ENCODE results near the gene GET4.
A peak's percentile ranks its signal among the peaks of the same experiment; 100 is the strongest.
"Not testable (repeated sequence)": the region's sequence is repeated elsewhere in the genome, so short reads cannot be mapped to it uniquely, and the experiment has no call there.

Gene GET4

DNA sequence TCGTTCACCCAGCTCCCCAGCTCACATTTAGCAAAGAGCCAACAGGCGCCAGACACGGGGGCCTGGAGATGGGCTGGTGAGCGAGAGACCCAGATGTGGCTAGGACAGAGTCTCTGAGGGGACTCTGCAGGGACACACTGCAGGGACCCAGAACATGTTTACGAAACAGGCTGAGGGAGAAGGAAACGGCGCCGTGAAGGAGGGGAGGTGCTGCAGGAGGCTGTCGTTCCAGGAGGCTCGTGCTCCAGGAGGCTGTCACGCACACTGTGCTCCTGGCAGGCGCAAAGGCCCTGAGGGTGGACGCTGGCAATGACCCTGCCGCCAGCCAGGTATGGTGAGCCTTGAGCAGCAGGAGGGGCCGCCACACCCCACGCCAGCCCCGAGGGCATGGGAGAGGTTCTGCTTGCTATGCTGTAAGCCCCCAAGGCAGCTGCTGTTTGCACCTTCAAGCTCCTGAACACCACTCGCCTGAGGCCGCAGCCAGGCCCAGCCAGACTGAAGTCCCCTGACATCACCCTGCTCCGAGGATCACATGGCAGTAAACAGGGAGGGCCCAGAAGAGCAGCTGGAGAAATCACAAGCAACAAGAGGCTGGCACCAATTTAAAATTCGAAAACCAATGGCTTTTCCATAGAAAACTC, 50.8 kb downstream of the GET4 start:
- no peak for DNase-seq (ENCODE audit: low read depth, low spot score)

DNA sequence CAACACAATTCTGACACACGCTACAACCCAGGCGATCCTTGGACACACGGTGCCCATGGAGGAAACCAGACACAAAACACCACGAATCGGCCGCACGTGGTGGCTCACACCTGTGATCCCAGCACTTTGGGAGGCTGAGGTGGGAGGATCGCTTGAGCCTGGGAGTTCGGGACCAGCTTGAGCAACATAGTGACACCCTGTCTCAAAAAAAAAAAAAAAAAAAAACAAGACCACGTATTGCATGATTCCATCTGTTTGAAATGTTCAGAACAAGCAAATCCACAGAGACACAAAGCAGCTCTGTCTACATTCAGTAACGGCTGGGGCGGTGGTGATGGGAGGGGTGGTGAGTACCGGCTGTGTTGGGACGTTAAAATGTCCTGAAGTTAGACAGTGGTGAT, 53.0 kb downstream of the GET4 start:
- no peak for DNase-seq (ENCODE audit: low read depth, low spot score)

DNA sequence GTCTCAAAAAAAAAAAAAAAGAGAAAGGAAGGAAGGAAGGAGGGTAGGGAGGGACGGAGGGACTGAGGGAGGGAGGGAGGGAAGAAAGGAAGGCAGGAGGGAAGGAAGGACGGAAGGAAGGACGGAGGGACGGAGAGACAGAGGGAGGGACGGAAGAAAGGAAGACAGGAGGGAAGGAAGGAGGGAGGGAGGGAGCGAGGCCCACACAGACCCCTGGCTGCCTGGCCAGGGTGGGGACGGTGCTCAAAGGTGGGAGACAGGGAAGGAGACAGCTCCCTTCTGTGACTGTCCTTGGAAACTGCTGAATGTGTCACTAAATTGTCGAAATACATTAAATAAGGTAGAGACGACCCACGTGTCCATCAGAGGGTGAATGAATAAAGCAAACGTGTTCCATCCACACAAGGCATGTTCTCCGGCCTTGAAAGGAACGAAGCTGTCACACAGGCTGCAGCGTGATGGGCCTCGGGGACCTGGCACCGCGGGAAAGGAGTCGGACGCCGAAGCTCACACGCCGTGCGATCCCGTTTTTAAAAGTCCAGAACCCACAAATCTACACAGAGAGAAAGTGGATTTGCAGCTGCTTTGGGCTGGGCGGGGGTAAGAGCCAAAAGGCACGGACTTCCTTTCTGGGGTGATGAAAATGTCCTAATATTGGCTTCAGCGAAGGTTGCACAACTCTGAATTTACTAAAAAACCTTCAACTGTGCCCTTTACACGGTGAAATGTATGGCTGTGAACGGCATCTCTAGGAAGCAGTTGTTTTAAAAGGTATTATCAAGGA, 54.8 kb downstream of the GET4 start:
- no peak for DNase-seq (ENCODE audit: low read depth, low spot score)

DNA sequence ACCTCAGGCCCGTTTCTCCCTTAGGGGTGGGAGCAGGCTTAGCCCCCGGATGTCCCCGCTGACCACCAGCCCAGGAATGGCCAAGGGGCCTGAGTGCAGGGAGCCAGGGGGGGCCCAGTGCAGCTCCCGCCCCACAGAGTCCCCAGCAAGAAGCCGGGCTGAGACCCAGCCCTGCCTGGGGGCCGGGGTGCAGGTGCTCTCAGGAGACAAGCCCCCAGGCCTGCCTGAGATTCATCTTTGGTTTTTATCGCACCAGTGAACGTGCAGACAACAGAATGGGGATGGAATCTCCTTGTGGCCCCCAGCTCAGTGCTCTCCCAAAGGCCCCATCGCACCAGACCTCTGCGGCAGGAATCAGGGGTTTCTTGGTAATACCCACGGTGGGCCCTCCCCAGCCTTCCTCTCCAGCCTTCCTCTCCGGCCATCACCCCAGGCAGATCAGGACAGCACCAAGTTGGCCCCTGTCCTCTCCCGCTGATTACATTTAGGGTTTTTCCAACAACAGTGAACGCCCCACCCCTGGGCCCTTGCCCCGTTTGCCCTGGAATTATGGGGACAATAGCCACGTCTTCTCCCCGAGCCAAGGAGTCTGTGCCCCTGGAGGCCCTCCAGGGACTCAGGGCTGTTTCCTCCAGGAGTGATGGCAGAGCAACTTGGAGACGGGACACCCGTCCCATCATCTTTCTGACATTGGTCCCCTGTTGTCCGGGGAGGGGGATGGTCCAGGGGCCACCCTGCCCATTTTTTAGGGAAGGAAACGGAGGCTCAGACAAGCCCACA, 55.7 kb downstream of the GET4 start:
- DNase-seq (ENCODE audit: low read depth, low spot score), result no peak

DNA sequence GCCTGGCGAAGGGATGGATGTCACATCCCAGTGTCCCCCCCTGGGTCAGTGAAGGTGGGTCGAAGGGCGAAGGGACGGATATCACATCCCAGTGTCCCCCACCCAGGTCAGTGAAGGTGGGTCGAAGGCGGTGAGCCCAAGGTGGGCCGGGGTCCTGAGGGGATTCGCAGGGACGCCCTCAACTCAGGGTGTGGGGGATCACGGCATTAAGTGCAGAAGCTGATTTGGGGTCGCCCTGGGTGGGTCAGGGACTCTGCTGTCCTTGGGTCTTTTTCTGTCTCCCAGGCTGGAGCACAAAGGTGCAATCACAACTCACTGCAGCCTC, 56.3 kb downstream of the GET4 start:
- DNase-seq (ENCODE audit: low read depth, low spot score), result no peak

DNA sequence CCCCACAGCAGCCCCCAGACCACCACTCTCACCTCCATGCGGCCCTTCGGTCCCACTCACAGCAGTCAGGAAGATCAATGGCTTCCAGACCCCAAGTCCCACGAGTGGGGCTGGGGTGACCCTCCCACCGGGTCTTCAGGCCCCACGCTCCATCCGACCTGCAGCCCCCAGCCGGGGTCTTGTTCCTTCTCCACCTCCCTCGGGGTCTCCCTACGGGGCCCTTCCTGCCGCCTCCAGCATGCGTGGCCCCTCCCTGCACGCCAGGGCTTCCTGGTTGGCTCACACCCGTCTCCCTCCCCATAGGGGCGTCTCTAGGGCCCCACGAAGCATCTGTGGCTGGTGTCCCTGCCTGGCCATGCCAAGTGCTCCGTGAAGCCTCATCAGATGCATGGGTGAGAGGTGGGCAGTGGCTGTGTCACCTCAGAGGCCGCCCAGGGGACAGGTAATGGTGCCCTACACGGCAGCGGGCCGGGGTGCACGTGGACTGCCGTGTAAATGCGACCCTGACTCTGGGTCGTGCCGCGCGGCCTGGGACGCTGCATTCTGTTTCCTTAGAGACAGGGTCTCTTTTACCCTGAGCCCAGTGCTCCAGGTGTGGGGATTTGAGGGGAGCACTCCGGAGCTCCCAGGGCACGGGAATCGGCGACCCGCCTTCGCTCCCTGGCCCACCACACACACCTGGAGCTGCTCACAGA, 58.3 kb downstream of the GET4 start:
- DNase-seq (ENCODE audit: low read depth, low spot score), result no peak

DNA sequence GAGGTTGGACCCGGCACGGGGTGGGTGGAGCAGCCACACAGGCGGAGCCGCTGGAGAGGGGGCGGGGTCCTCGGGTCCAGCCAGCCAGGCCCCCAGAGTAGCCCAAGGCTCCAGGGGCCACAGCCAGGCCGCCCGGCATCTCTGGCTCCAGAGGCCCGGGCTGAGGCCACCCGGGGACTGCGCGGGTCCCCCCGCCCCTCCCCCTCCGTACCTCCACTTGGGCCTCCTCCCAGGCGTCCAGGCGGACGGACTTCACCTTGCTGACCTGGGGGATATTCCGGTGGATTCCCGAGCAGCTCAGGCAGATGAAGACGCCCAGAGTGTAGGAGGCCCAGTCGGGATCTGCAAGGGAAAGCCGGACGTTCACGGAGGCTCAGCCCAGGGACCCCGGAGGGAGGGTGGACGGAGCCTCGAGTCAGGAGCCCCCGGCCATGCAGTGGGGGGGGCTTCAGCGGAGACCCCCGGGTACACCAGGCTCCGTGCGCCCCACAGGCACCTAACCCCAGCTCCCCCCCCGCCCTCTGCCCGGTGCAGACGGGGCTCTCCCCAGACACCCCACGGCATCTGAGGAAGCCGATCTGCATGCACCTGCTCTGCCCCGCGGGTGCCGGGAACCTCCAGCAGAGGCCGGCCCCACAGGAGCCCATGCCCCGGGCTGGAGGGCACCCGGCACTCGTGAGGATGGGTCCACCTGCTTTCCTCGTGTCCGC, 59.0 kb downstream of the GET4 start:
- no peak for DNase-seq (ENCODE audit: low read depth, low spot score)

DNA sequence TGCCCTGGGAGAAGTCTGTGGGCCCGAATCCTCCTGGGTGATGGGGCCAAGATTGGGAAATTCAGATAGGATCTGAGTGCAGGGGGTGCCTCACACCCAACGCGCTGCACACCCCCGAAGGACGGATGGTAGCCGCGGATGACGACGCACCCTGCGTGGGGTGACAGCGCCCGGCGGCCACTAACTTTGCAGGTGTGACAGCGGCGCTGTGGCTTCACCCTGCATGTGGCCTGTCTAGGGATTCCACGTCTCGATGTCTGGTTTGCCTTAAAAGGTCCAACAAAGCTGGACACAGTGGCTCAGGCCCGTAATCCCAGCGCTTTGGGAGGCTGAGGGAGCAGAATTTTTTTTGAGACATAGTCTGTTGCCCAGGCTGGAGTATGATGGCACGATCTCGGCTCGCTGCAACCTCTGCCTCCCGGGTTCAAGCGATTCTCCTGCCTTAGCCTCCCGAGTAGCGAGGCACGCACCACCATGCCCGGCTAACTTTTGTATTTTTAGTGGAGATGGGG, 59.6 kb downstream of the GET4 start:
- DNase-seq (ENCODE audit: low read depth, low spot score), result no peak

DNA sequence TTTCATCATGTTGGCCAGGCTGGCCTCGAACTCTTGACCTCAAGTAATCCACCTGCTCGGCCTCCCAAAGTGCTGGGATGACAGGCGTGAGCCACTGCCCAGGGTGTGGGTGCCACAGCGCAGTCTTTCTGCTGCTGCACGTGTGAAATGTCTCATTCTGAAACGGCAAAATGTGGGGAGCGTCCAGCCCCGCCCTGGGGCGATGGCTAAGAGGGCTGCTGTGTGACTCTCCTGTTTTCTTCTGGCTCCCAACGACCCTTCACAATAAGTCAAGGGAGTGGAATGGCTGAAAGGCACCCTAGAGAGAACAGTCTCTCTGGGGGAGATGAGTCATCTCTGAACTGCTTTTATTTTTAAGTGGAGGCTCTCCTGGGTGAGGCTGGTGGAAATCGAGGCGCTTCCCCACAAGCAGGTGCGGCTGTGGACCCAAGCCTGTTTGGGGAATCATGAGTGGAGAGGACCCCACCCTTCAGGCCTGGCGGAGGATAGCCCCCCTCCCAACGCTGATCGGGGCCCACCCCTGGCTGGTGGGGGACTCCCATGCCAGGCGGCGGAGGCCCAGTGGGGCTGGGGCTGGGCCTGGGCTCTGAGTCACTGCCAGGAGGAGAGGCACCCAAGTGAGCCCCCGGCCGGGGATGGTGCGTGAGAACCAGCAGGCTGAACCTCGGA, 60.2 kb downstream of the GET4 start:
- peak; percentile 60 for DNase-seq (ENCODE audit: low read depth, low spot score)

DNA sequence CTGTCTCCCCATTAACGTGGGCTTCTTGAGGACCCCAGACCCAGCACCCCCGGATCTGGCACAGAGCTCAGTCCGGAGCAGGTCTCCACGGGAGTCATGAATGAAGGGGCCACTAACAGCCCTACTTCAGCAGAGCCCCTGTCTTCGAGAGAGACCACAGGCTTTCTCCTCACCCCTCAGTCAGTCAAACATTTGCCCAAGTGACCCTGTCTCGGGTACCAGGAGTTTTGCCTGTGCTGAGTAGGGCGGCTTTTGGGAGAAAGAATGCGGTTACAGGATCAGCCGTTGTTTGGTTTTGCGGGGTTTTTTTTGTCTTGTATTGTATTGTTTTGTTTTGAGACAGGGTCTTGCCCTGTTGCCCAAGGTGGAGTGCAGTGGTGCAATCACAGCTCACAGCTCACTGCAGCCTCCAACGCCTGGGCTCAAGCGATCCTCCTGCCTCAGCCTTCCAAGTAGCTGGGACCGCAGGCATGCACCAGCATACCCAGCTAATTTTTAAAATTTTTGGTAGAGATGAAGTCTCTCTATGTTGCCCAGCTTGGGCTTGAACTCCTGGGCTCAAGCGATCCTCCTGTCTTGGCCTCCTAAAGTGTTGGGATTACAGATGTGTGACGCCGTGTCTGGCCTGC, 61.6 kb downstream of the GET4 start:
- no peak for DNase-seq (ENCODE audit: low read depth, low spot score)

DNA sequence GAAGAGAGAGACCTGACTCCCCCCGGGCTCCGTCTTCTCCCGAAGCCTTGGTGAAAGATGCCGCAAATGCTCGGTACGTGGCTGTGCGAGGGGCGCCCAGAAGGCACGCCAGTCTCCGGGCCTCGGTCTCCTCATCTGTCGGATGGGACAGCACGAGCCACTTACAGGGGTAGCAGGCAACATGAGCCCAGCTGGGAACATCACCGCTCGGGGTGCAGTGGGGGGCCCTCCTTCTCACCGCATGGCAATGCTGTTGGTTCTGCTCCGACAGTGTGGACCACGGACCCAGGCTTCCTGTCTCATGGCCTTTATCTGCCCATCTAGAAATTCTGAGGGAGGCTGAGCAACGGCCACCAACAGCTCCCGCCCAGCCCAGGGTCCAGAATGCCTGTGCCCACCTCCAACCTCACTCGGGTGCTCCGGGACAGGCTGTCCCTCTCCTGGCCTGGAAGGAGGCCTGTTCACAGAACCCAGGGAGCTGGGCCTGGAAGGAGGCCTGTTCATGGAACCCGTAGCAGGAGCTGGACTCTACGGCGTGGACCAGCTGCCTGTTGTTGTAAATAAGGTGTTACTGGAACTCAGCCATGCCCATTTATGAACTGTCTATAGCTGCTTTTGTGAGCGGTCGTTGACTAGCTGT, 62.3 kb downstream of the GET4 start:
- no peak for DNase-seq (ENCODE audit: low read depth, low spot score)

DNA sequence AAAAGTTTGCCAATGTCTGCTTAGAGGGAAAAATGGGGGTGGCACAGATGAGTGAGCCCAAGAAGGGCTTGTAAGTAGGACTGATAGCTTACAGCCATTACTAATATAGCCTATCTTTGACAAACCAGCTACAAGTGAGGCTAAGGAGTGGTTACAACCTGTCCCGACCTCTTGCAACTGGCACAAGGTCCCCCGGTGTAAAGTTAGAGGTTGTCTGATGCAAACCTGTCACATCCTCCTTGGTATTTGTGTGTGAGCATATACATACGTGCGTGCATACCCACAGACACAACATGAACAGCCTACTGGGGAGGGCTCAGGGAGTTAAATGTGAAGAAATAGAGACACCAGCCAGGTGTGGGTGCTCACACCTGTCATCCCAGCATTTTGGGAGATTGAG, 63.5 kb downstream of the GET4 start:
- DNase-seq (ENCODE audit: low read depth, low spot score), result no peak

DNA sequence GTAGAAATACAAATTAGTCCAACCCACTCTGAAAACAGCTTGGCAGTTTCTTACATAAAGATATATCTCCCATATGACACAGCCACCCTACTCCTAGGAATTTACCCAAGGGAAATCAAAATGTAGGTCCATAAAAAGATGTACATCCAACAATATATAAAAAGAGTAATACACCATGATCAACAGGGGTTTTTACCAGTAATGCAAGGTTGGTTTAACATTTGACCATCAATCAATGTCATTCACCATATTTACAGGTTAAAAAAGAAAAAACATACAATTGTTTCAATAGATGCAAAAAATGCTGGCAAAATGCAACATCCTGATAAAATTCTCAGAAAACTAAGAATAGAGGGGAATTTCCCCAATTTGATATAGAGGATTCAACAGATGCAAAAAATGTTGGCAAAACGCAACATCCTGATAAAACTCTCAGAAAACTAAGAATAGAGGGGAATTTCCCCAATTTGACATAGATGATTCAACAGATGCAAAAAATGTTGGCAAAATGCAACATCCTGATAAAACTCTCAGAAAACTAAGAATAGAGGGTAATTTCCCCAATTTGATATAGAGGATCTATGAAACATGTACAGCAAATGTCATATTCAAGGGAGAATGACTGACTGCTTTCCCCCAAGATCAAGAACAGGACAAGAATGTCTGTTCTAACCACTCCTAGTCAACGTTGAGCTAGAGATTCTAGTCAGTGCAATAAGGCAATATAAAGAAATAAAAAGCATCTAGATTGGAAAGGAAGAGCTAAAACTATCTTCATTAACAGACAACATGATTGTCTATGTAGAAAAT, 64.5 kb downstream of the GET4 start:
- no peak for DNase-seq (ENCODE audit: low read depth, low spot score)

DNA sequence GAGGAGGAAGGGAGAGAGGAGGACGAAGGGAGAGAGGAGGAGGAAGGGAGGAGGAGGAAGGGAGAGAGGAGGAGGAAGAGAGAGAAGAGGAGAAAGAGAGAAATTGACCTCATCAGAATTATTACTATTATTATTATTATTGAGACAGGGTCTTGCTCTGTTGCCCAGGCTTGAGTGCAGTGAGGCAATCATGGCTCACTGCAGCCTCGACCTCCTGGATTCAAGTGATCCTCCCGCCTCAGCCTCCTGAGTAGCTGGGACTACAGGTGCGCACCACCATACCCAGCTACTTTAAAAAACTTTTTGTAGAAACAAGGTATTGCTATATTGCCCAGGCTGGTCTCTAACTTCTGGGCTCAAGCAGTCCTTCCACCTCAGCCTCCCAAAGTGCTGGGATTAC, 67.4 kb downstream of the GET4 start:
- not testable (repeated sequence) for DNase-seq (ENCODE audit: low read depth, low spot score)

DNA sequence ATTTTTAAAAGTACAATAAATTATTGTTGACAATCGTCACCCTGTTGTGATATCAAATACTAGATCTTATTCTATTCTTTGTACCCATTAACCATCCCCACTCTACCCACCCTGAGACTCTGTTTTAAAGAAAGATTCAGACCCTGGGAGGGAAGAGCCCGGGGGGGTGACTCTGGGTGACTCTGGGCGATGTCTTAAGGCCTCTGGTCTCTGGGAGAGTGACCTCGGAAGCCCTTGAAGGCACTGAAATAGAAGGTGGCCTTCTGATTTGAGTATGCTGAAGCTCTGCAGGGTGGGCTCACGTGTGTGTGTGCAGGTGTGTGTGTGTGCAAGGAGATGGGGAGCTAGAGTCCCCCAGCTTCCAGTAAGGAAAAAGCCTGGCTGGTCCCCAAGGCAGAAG, 68.4 kb downstream of the GET4 start:
- no peak for DNase-seq (ENCODE audit: low read depth, low spot score)

DNA sequence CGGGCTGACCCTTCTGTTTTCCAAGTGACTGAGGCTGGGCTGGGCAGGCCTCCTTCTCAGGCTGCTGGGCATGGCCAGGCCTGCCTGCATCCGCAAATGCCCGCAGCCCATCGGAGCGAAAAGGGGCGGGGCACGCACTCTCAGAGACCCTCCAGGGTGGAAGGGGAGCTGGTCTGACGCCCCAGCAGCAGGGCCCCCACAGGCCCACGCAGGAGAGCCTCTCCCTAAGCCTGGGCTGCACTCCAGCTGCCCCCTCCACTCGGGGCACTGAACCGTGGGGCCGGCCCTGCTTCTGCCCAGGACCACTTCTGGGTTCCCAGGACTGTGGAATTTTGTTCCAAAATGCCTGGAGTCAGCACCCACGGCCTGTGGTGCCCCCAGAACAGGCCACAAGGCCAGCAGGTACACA, 68.8 kb downstream of the GET4 start:
- no peak for DNase-seq (ENCODE audit: low read depth, low spot score)

DNA sequence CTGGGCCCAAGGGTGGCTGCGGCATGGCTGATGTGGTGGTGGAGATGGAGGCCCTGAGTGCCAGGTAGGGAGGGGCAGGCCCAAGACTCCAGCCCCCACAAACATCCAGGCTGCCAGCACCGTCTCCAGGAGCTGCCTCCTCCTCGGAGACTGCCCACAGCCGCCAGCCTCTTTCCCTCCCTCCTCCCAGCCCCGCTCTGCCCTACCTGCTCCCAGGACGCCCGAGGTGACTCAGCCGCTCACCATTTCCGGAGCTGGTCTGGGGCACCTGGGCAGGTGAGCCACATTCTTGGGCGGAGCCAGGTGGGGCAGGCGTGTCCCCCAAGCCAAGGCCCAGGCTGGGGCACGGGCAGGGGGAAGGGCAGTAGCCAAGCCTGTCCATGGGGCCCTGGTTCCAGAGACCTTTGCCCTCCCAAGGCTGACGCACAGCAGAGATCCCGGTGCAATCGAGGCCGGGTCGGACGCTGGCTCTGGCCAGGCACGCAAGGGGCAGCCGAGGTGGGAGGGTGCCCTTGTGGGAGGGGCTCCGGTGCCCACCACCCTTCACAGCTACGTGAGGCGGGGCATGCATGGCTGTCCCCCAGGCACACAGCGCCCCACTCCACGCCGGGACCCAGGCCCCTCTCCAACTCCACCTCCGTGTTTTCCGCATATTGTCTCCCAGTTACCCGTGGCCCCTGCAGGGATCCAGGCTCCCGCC, 69.4 kb downstream of the GET4 start:
- DNase-seq (ENCODE audit: low read depth, low spot score), result no peak

Measured in astrocyte of the hippocampus (primary cell).